Activated naive CD8-positive, alpha-beta T cell (primary cell): ENCODE measurements around the gene CD14.
"Not testable (repeated sequence)": the region's sequence is repeated elsewhere in the genome, so short reads cannot be mapped to it uniquely, and the experiment has no call there.

Experiments used
- H3K27ac Mint-ChIP-seq: one replicate; pipeline ENCODE4 v1.8.0; 2021; ENCODE audit warnings: mixed read lengths
- H3K27me3 Mint-ChIP-seq: one replicate; pipeline ENCODE4 v1.8.0; 2021; ENCODE audit warnings: mixed read lengths
- H3K36me3 Mint-ChIP-seq: one replicate; pipeline ENCODE4 v1.8.0; 2021; ENCODE audit warnings: mixed read lengths
- H3K4me1 Mint-ChIP-seq: one replicate; pipeline ENCODE4 v1.8.0; 2021; ENCODE audit warnings: low read depth, mixed read lengths
- H3K4me3 Mint-ChIP-seq: one replicate; pipeline ENCODE4 v1.8.0; 2021; ENCODE audit warnings: mild to moderate bottlenecking, mixed read lengths
- H3K9me3 Mint-ChIP-seq: one replicate; pipeline ENCODE4 v1.8.0; 2021; ENCODE audit warnings: low read depth, mixed read lengths

The CD14 gene

GRCh38 chr5:140642718-140643117, 9.7 kb upstream of the CD14 start:
- Mint-ChIP-seq H3K36me3 (no peaks in the 10 kb centered on the region), H3K4me1 (peaks cover 54% of the 10 kb centered on the region), H3K27me3 (no peaks in the 10 kb centered on the region), H3K4me3 (no peak overlapping the region), H3K9me3 (no peaks in the 10 kb centered on the region), H3K27ac (peak overlapping the region; percentile 16)

GRCh38 chr5:140641716-140642115, 8.7 kb upstream of the CD14 start:
- Mint-ChIP-seq H3K9me3 (no peaks in the 10 kb centered on the region), H3K27me3 (no peaks in the 10 kb centered on the region), H3K36me3 (no peaks in the 10 kb centered on the region), H3K4me3 (no peak overlapping the region), H3K4me1 (peaks cover 48% of the 10 kb centered on the region), H3K27ac (peak overlapping the region; percentile 34)

- Mint-ChIP-seq H3K4me3 (peak within 1 kb of the TSS; percentile 96), H3K27ac (peak within 1 kb of the TSS; percentile 91)
These were observed 6.4 kb upstream of the CD14 start, which contains the start of gene TMCO6 for GRCh38 chr5:140639148-140639981. Gene TMCO6, plus strand, starts transcription at chr5:140639451. Its CDS starts 77 bp downstream, at chr5:140639528.

GRCh38 chr5:140638898-140639147, 5.8 kb upstream of the CD14 start:
- not testable (repeated sequence) for H3K9me3 Mint-ChIP-seq, H3K36me3 Mint-ChIP-seq, H3K27me3 Mint-ChIP-seq
- H3K27ac Mint-ChIP-seq: peak overlapping the region; percentile 91
- H3K4me3 Mint-ChIP-seq: peak overlapping the region; percentile 96
- peaks cover 44% of the 10 kb centered on the region for H3K4me1 Mint-ChIP-seq

More at GRCh38 chr5:140639148-140639981, 6.4 kb upstream of the CD14 start, which contains the start of gene TMCO6:
- Mint-ChIP-seq H3K27me3 (no peaks in the 10 kb centered on the region), H3K36me3 (no peaks in the 10 kb centered on the region), H3K9me3 (no peaks in the 10 kb centered on the region), H3K4me1 (peaks cover 44% of the 10 kb centered on the region)

- Mint-ChIP-seq H3K9me3 (no peaks in the 10 kb centered on the region), H3K27me3 (no peaks in the 10 kb centered on the region), H3K4me3 (peak overlapping the region; percentile 69), H3K36me3 (no peaks in the 10 kb centered on the region), H3K27ac (no peak overlapping the region), H3K4me1 (peaks cover 51% of the 10 kb centered on the region)
These were observed 4.6 kb upstream of the CD14 start for GRCh38 chr5:140637371-140638100.

- Mint-ChIP-seq H3K9me3 (no peaks in the 10 kb centered on the region), H3K27me3 (no peaks in the 10 kb centered on the region), H3K4me1 (peaks cover 42% of the 10 kb centered on the region), H3K27ac (no peak overlapping the region), H3K4me3 (no peak overlapping the region), H3K36me3 (no peaks in the 10 kb centered on the region)
These were observed 2.6 kb upstream of the CD14 start for GRCh38 chr5:140635291-140636257.

- H3K9me3 Mint-ChIP-seq: no peaks in the 10 kb centered on the region
- peaks cover 35% of the 10 kb centered on the region for H3K4me1 Mint-ChIP-seq
- H3K27me3 Mint-ChIP-seq: no peaks in the 10 kb centered on the region
- no peaks in the 10 kb centered on the region for H3K36me3 Mint-ChIP-seq
- H3K27ac Mint-ChIP-seq: no peak overlapping the region
- peak overlapping the region; percentile 39 for H3K4me3 Mint-ChIP-seq
These were observed 1.1 kb upstream of the CD14 start for GRCh38 chr5:140634103-140634502.

- Mint-ChIP-seq H3K27ac (no peak overlapping the region), H3K9me3 (no peaks in the 10 kb centered on the region), H3K36me3 (no peaks in the 10 kb centered on the region)
These were observed 526 bp upstream of the CD14 start for GRCh38 chr5:140633501-140633900.

GRCh38 chr5:140632366-140633020, 482 bp downstream of the CD14 start:
- H3K27me3 Mint-ChIP-seq: peaks cover 2% of the 10 kb centered on the region
- H3K27ac Mint-ChIP-seq: peak overlapping the region; percentile 34
- peaks cover 3% of the 10 kb centered on the region for H3K36me3 Mint-ChIP-seq
- peak overlapping the region; percentile 88 for H3K4me3 Mint-ChIP-seq
- H3K9me3 Mint-ChIP-seq: no peaks in the 10 kb centered on the region
- peaks cover 27% of the 10 kb centered on the region for H3K4me1 Mint-ChIP-seq

More at GRCh38 chr5:140633501-140633900, 526 bp upstream of the CD14 start:
- H3K4me3 Mint-ChIP-seq: peak overlapping the region; percentile 88
- H3K27me3 Mint-ChIP-seq: no peaks in the 10 kb centered on the region
- H3K4me1 Mint-ChIP-seq: peaks cover 30% of the 10 kb centered on the region

- H3K4me1 Mint-ChIP-seq: peaks cover 27% of the 10 kb centered on the region
These were observed 1.1 kb downstream of the CD14 start for GRCh38 chr5:140631831-140632365.

GRCh38 chr5:140631036-140631417, 1.9 kb downstream of the CD14 start:
- H3K36me3 Mint-ChIP-seq: peaks cover 3% of the 10 kb centered on the region
- no peaks in the 10 kb centered on the region for H3K9me3 Mint-ChIP-seq
- H3K4me3 Mint-ChIP-seq: peak overlapping the region; percentile 56
- H3K27ac Mint-ChIP-seq: no peak overlapping the region
- H3K4me1 Mint-ChIP-seq: peaks cover 27% of the 10 kb centered on the region
- peaks cover 2% of the 10 kb centered on the region for H3K27me3 Mint-ChIP-seq

More at GRCh38 chr5:140631831-140632365, 1.1 kb downstream of the CD14 start:
- H3K9me3 Mint-ChIP-seq: no peaks in the 10 kb centered on the region
- peaks cover 2% of the 10 kb centered on the region for H3K27me3 Mint-ChIP-seq
- peak overlapping the region; percentile 88 for H3K4me3 Mint-ChIP-seq
- H3K36me3 Mint-ChIP-seq: peaks cover 3% of the 10 kb centered on the region
- H3K27ac Mint-ChIP-seq: peak overlapping the region; percentile 10

- peaks cover 3% of the 10 kb centered on the region for H3K36me3 Mint-ChIP-seq
- H3K27me3 Mint-ChIP-seq: peaks cover 2% of the 10 kb centered on the region
- H3K27ac Mint-ChIP-seq: no peak overlapping the region
- peaks cover 26% of the 10 kb centered on the region for H3K4me1 Mint-ChIP-seq
- peak overlapping the region; percentile 56 for H3K4me3 Mint-ChIP-seq
- no peaks in the 10 kb centered on the region for H3K9me3 Mint-ChIP-seq
These were observed 2.5 kb downstream of the CD14 start for GRCh38 chr5:140630292-140631035.

GRCh38 chr5:140628711-140629110, 4.3 kb downstream of the CD14 start:
- H3K4me1 Mint-ChIP-seq: peaks cover 16% of the 10 kb centered on the region
- no peak overlapping the region for H3K27ac Mint-ChIP-seq
- H3K4me3 Mint-ChIP-seq: no peak overlapping the region
- H3K36me3 Mint-ChIP-seq: peaks cover 3% of the 10 kb centered on the region
- H3K27me3 Mint-ChIP-seq: peaks cover 2% of the 10 kb centered on the region
- H3K9me3 Mint-ChIP-seq: no peaks in the 10 kb centered on the region
